Ectodermal cell (in vitro differentiated cells): ENCODE data around the gene MLF2.

Experiments used
- H3K27ac ChIP-seq: 2 replicates; pipeline ENCODE4 v1.7.0; 2013; ENCODE audit warnings: mild to moderate bottlenecking, low read depth, low read length; ENCODE audit not compliant: insufficient read depth, poor library complexity, severe bottlenecking
- H3K27me3 ChIP-seq: 2 replicates; pipeline ENCODE4 v1.7.0; 2013; ENCODE audit warnings: mild to moderate bottlenecking, low read length; ENCODE audit not compliant: insufficient read depth, control insufficient read depth, poor library complexity, severe bottlenecking
- H3K36me3 ChIP-seq: one replicate; pipeline ENCODE4 v1.7.0; 2013; ENCODE audit warnings: low read length; ENCODE audit not compliant: control insufficient read depth, insufficient read depth
- H3K4me1 ChIP-seq: one replicate; pipeline ENCODE4 v1.7.0; 2013; ENCODE audit warnings: low read length; ENCODE audit not compliant: control insufficient read depth, insufficient read depth
- H3K4me3 ChIP-seq: 2 replicates; pipeline ENCODE4 v1.7.0; 2013; ENCODE audit warnings: low read depth, low read length, control low read depth; ENCODE audit not compliant: insufficient read depth
- H3K9me3 ChIP-seq: 2 replicates; pipeline ENCODE4 v1.7.0; 2013; ENCODE audit warnings: mild to moderate bottlenecking, low read length, moderate library complexity; ENCODE audit not compliant: control insufficient read depth
- WGBS, 2 experiments: methylation state at CpG; one replicate each; pipeline ENCODE4 v1.1.7; 2013; ENCODE audit warnings: missing lambda C conversion rate in 2 of 2; 5-methylcytosine and 5-hydroxymethylcytosine counted together

The MLF2 gene

DNA sequence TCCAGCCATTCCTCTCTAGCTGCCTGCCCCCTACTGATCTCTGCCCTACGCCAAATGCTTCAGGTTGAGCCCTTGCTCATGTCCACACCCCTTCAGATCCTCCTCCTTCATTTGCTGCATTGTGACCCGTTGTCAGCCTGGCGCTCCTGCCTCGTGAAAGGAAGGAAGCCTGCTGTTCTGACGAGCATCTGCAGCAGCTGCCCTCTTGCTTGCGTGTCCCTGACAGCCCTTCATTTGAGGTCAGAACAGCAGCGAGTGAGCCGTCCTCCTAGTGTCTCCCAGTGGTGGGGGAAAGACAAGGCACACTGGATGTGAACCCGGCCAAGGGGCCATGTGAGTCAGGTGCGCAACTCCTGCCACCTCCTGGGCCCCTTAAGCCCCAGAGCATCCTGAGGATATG is 49.3 kb downstream of the MLF2 start:
- 8% methylated on average over 10 of the region's 10 CpGs for WGBS, 2 experiments
- Histone ChIP-seq H3K4me1 (peaks cover 15% of the 10 kb centered on the region), H3K27me3 (peaks cover 50% of the 10 kb centered on the region), H3K27ac (no peak overlapping the region), H3K4me3 (no peak overlapping the region), H3K36me3 (no peaks in the 10 kb centered on the region), H3K9me3 (no peaks in the 10 kb centered on the region)

DNA sequence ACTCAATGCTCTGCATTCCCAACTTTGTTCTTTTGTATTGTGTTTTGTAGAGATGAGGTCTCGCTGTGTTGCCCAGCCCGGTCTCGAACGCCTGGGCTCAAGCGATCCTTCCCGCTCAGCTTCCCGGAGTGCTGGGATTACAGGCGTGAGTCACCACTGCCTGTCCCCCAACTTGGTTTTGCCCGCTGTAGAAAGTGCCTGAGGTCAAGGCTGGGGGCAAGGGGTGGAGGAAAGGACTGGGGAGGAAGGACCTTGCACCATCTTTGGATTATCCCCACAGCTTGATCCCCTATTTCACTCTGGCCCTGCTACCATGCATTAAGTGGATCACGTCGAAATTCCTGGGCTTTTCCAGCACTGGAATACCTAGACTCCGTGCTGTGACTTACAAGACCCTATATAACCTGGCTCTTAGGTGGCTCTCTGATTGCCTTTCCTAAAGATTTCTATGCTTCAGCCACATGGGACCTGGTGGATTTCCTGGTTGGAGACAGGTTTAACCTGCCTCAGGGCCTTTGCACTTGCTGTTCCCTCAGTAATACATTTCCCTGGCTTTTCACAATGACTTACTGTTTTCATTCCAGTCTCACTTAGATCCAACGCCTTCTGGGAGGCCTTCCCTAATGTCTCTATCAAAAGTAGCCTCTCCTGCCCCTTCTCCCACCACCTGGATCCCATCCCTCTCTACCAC is 51.7 kb downstream of the MLF2 start:
- Histone ChIP-seq H3K27me3 (peaks cover 55% of the 10 kb centered on the region), H3K9me3 (no peaks in the 10 kb centered on the region), H3K27ac (no peak overlapping the region), H3K4me1 (peaks cover 20% of the 10 kb centered on the region), H3K4me3 (peak overlapping the region; percentile 69), H3K36me3 (no peaks in the 10 kb centered on the region)
- 27 to 28% methylated on average over 13 of the region's 13 CpGs for whole genome bisulfite sequencing, 2 experiments

DNA sequence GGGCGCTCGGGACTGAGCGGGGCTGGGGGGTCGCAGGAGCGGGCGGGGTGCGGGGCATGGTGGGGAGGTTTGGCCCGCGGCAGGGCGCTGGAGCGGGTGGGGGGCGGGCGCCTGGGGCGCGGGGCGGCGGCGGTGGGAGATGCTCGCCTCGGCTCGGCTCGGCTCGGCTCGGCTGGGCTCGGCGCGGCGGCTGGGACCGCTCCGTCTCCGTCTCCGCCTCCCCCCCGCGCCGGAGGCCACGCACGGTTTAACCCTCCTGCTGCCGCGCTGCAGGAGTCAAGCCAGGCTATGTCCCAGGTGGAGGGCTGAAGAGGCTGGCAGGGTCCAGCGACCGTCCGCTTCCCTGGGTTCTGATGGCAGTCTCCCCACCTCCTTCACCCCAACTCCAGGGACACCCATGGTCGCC is 52.3 kb downstream of the MLF2 start, which contains the start of gene PIANP:
Gene PIANP, minus strand, starts transcription at position 170 of the 406 bp plus-strand sequence. CDS start 2,754 bp downstream, outside the sequence.
- Histone ChIP-seq H3K4me3 (peak within 1 kb of the TSS; percentile 69), H3K27ac (no peak within 1 kb of the TSS)
- WGBS, 2 experiments: 1% methylated on average over 43 of the region's 43 CpGs

DNA sequence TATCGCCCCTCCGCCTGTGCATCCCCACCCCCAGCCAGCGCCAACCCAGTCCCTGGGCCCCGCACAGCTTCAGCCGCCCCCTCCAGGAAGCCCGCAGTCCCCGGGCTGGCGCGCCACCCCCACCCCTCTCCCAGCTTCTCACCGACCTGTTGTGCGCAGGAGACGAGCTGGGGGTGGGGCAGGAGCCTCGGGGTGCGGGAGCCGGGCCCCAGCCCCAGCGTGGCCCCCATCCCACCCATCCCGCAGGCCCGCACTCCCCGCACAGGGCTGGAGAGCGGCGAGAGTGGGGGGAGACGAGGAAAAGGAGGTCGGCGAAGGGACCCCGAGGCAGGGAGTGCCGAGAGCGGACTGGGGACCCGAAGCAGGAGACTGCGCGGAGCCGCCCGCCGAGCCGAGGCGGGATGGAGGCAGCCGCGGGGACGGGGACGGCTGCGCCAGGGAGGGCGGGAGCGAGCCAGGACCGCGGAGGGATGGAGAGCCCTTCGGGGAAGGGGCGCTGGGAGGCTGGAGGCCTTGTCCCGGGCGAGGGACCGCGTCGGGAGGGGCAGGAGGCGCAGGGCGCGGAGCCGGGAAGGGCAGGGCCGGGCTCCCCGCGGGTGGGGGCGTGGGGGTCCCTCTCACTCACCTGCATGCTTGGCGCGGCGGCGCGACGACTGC is 52.8 kb downstream of the MLF2 start:
- 1% methylated on average over 65 of the region's 65 CpGs for WGBS, 2 experiments
- Histone ChIP-seq H3K4me3 (peak overlapping the region; percentile 69), H3K9me3 (no peaks in the 10 kb centered on the region), H3K27me3 (peaks cover 55% of the 10 kb centered on the region), H3K4me1 (peaks cover 20% of the 10 kb centered on the region), H3K36me3 (no peaks in the 10 kb centered on the region), H3K27ac (no peak overlapping the region)

More for the DNA sequence above, 52.3 kb downstream of the MLF2 start, which contains the start of gene PIANP:
- Histone ChIP-seq H3K36me3 (no peaks in the 10 kb centered on the region), H3K9me3 (no peaks in the 10 kb centered on the region), H3K27me3 (peaks cover 55% of the 10 kb centered on the region), H3K4me1 (peaks cover 20% of the 10 kb centered on the region)

DNA sequence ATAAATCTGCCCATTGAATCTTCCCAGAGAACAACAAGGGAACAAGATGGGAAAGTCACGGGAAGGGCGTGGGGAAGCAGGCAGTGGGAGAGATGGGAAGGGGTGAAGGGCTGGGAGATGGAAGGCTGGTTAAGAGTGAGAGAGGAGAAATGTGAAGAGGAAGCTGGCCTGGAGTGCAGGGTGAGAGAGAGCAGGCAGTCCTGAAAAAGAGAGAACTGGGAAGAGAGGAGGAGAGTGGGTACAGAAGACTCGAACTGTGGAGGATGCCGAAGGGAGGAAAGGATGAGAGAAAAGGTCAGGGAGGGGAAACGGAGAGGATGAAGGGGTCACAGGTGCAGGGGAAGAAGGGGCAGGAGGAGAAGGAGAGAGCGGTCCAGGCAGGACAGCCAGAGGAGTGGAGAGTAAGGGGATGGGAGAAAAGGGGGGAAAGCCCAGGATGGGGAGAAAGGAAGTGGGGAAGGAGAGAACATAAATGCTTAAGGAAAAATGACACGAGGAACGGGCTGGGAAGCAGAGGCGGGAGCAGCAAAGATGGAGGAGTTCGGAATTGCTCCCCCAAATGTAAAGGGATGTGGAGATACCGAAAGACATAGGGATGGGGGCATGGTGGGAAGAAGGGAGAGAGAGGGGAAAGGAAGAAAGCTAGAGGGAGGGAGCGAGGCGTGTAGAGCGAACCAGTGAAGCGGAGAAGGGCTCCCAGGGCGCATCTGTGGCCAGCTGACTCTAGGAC is 53.5 kb downstream of the MLF2 start:
- H3K4me3 ChIP-seq: peak overlapping the region; percentile 69
- H3K27ac ChIP-seq: no peak overlapping the region
- 14 to 17% methylated on average over 16 of the region's 16 CpGs for WGBS, 2 experiments

DNA sequence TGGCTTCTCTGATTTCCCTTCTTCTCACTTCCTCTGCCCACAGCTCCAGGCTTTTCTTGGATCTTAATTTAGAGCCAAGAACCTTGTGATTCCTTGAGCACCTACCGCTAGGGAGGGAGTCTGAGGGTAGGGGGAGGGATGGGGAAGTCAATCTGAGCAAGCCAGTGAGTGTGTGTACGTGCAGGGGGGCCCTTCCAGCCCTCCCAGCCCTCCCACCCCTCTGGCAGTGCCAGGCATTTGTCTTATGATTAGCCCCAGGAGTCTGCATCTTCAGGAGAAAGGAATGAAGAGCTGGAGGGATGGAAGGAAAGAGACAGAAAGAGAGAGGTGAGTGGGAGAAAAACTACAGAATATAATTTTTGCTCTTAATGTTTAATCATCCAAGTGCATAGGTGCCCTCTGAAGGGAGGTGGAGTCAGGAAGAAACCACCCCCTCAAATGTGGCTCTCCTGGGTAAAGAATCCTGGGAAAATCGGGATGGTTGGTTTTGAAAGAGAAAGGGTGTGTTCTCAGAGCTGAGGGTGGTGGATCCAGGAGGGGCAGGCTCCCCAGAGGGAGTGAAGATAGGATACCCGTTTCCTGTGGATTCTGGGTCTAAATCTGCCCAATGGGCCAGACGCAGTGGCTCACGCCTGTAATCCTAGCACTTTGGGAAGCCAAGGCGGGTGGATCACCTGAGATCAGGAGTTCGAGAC is 54.4 kb downstream of the MLF2 start:
- Histone ChIP-seq H3K9me3 (no peaks in the 10 kb centered on the region), H3K36me3 (no peaks in the 10 kb centered on the region), H3K4me1 (peaks cover 15% of the 10 kb centered on the region), H3K27me3 (peaks cover 51% of the 10 kb centered on the region), H3K27ac (no peak overlapping the region), H3K4me3 (no peak overlapping the region)
- 60 to 63% methylated on average over 8 of the region's 8 CpGs for WGBS, 2 experiments

More for the DNA sequence above, 53.5 kb downstream of the MLF2 start:
- Histone ChIP-seq H3K4me1 (peaks cover 20% of the 10 kb centered on the region), H3K27me3 (peaks cover 55% of the 10 kb centered on the region), H3K9me3 (no peaks in the 10 kb centered on the region), H3K36me3 (no peaks in the 10 kb centered on the region)
